Measurements from ENCODE around the gene MCU. TPM values are rescaled to one million over a fixed set of nuclear protein-coding genes. Genes with fewer than 3 reads are reported as not detected.

Gene MCU
- polyA plus RNA-seq, 1 donor (not counting 4 experiments of a cell fraction or from before 2014, with no cell fraction given): 103 TPM

- dilution Hi-C loops (cut with MboI; ENCODE audit: extremely low pct_ligation_motif_present, low sequenced_read_pairs): no loop called here
- H3K4me1 ChIP-seq (ENCODE audit: control insufficient read depth, extremely low read depth, insufficient read depth, low read length): no peaks in the 10 kb centered on the region
- no peak for FAIRE-seq
- no peak overlapping the region for H3K9ac ChIP-seq (ENCODE audit: control insufficient read depth, extremely low read depth, insufficient read depth, low read length)
- DNase-seq (ENCODE audit: low read depth, low spot score): no peak
- no peak overlapping the region for H3K4me3 ChIP-seq (ENCODE audit: control insufficient read depth in 2 of 3, extremely low read depth in 1 of 3, insufficient read depth in 2 of 3, low read depth in 1 of 3, low read length in 3 of 3)
- peaks cover 3 to 6% of the 10 kb centered on the region in 2 experiments for H3K36me3 ChIP-seq (ENCODE audit: control insufficient read depth in 2 of 2, extremely low read depth in 1 of 2, insufficient read depth in 2 of 2, low read length in 2 of 2)
- H3K27ac ChIP-seq (ENCODE audit: control insufficient read depth, insufficient read depth, low read length): no peak overlapping the region
- H3K9me1 ChIP-seq (ENCODE audit: control insufficient read depth, extremely low read depth, insufficient read depth, low read length): no peaks in the 10 kb centered on the region
- no peaks in the 10 kb centered on the region for H3K79me2 ChIP-seq (ENCODE audit: control insufficient read depth, insufficient read depth, low read length)
- no peaks in the 10 kb centered on the region for H3K9me3 ChIP-seq (ENCODE audit: control insufficient read depth, low read depth, low read length)
- H3K4me2 ChIP-seq (ENCODE audit: control insufficient read depth, extremely low read depth, insufficient read depth, low read depth, low read length): no peak overlapping the region
- no peak for TF ChIP-seq CTCF (optimal IDR thresholded peaks at IDR 0.05 in 1 of 3, IDR thresholded peaks at IDR 0.05 in 1 of 3, conservative IDR thresholded peaks at IDR 0.05 in 1 of 3; ENCODE audit: extremely low read depth in 1 of 3, insufficient read depth in 2 of 3, low read length in 3 of 3)
- no peak for TF ChIP-seq EZH2 (IDR thresholded peaks at IDR 0.05; ENCODE audit: low read length)
- no peak overlapping the region for H2AFZ ChIP-seq (ENCODE audit: control insufficient read depth, low read length)
- H3K27me3 ChIP-seq (ENCODE audit: control insufficient read depth, extremely low read depth, insufficient read depth, low read length): no peaks in the 10 kb centered on the region
- no peaks in the 10 kb centered on the region for H4K20me1 ChIP-seq (ENCODE audit: control insufficient read depth, extremely low read depth, insufficient read depth, low read length)
Measured at GRCh38 chr10:72858067-72858466, 166.1 kb downstream of the MCU start.

GRCh38 chr10:72862957-72863356 lies 171.0 kb downstream of the MCU start:
- dilution Hi-C loops (cut with MboI; ENCODE audit: extremely low pct_ligation_motif_present, low sequenced_read_pairs): no loop called here
- Histone ChIP-seq H4K20me1 (ENCODE audit: control insufficient read depth, extremely low read depth, insufficient read depth, low read length) (no peaks in the 10 kb centered on the region), H2AFZ (ENCODE audit: control insufficient read depth, low read length) (no peak overlapping the region), H3K27ac (ENCODE audit: control insufficient read depth, insufficient read depth, low read length) (no peak overlapping the region), H3K36me3 (ENCODE audit: control insufficient read depth in 2 of 2, extremely low read depth in 1 of 2, insufficient read depth in 2 of 2, low read length in 2 of 2) (peaks cover 3 to 9% of the 10 kb centered on the region in 2 experiments), H3K4me2 (ENCODE audit: control insufficient read depth, extremely low read depth, insufficient read depth, low read depth, low read length) (no peak overlapping the region), H3K27me3 (ENCODE audit: control insufficient read depth, extremely low read depth, insufficient read depth, low read length) (no peaks in the 10 kb centered on the region), H3K9ac (ENCODE audit: control insufficient read depth, extremely low read depth, insufficient read depth, low read length) (no peak overlapping the region), H3K4me1 (ENCODE audit: control insufficient read depth, extremely low read depth, insufficient read depth, low read length) (no peaks in the 10 kb centered on the region), H3K9me3 (ENCODE audit: control insufficient read depth, low read depth, low read length) (no peaks in the 10 kb centered on the region), H3K4me3 (ENCODE audit: control insufficient read depth in 2 of 3, extremely low read depth in 1 of 3, insufficient read depth in 2 of 3, low read depth in 1 of 3, low read length in 3 of 3) (no peak overlapping the region), H3K9me1 (ENCODE audit: control insufficient read depth, extremely low read depth, insufficient read depth, low read length) (no peaks in the 10 kb centered on the region), H3K79me2 (ENCODE audit: control insufficient read depth, insufficient read depth, low read length) (no peaks in the 10 kb centered on the region)
- DNase-seq (ENCODE audit: low read depth, low spot score) (no peak), FAIRE-seq (no peak)
- TF ChIP-seq EZH2 (IDR thresholded peaks at IDR 0.05; ENCODE audit: low read length): no peak
- no peak for TF ChIP-seq CTCF (optimal IDR thresholded peaks at IDR 0.05 in 1 of 3, IDR thresholded peaks at IDR 0.05 in 1 of 3, conservative IDR thresholded peaks at IDR 0.05 in 1 of 3; ENCODE audit: extremely low read depth in 1 of 3, insufficient read depth in 2 of 3, low read length in 3 of 3)

All from keratinocyte (primary cell).